Measurements from ENCODE around the gene DDIT4.
"Not testable (repeated sequence)": the region's sequence is repeated elsewhere in the genome, so short reads cannot be mapped to it uniquely, and the experiment has no call there.

The DDIT4 gene

GRCh38 chr10:72242675-72243074 is 31.0 kb upstream of the DDIT4 start:
- TF ChIP-seq CTCF (conservative IDR thresholded peaks at IDR 0.05; ENCODE audit: low read depth, low read length): no peak
- no peak overlapping the region for H3K4me3 ChIP-seq (ENCODE audit: low read depth, low read length)
- peak; percentile 69 for DNase-seq (ENCODE audit: low read depth)

GRCh38 chr10:72243822-72244437 is 29.8 kb upstream of the DDIT4 start:
- TF ChIP-seq CTCF (conservative IDR thresholded peaks at IDR 0.05; ENCODE audit: low read depth, low read length): peak; percentile 65
- peak; percentile 98 for DNase-seq (ENCODE audit: low read depth)
- no peak overlapping the region for H3K4me3 ChIP-seq (ENCODE audit: low read depth, low read length)

GRCh38 chr10:72244573-72245038 is 29.1 kb upstream of the DDIT4 start:
- no peak overlapping the region for H3K4me3 ChIP-seq (ENCODE audit: low read depth, low read length)
- DNase-seq (ENCODE audit: low read depth): no peak
- TF ChIP-seq CTCF (conservative IDR thresholded peaks at IDR 0.05; ENCODE audit: low read depth, low read length): no peak

GRCh38 chr10:72245949-72246525 is 27.7 kb upstream of the DDIT4 start:
- no peak for DNase-seq (ENCODE audit: low read depth)

GRCh38 chr10:72248468-72249151 is 25.1 kb upstream of the DDIT4 start:
- DNase-seq (ENCODE audit: low read depth): peak; percentile 95
- TF ChIP-seq CTCF (conservative IDR thresholded peaks at IDR 0.05; ENCODE audit: low read depth, low read length): no peak
- H3K4me3 ChIP-seq (ENCODE audit: low read depth, low read length): peak overlapping the region; percentile 1

More at GRCh38 chr10:72245949-72246525, 27.7 kb upstream of the DDIT4 start:
- no peak for TF ChIP-seq CTCF (conservative IDR thresholded peaks at IDR 0.05; ENCODE audit: low read depth, low read length)
- H3K4me3 ChIP-seq (ENCODE audit: low read depth, low read length): no peak overlapping the region

GRCh38 chr10:72249176-72249862 is 24.4 kb upstream of the DDIT4 start:
- not testable (repeated sequence) for DNase-seq (ENCODE audit: low read depth); H3K4me3 ChIP-seq (ENCODE audit: low read depth, low read length)

GRCh38 chr10:72250666-72251065 is 23.1 kb upstream of the DDIT4 start:
- DNase-seq (ENCODE audit: low read depth): peak; percentile 94
- no peak overlapping the region for H3K4me3 ChIP-seq (ENCODE audit: low read depth, low read length)
- no peak for TF ChIP-seq CTCF (conservative IDR thresholded peaks at IDR 0.05; ENCODE audit: low read depth, low read length)

Data from choroid plexus epithelial cell (primary cell).